Right renal pelvis (tissue), 4 donors: ENCODE data around the gene TEX35. TPM values are rescaled to one million over a fixed set of nuclear protein-coding genes. Genes with fewer than 3 reads are reported as not detected.
"Not testable (repeated sequence)": the region's sequence is repeated elsewhere in the genome, so short reads cannot be mapped to it uniquely, and the experiment has no call there.

Experiments
- DNase-seq, 4 donors: peaks; one replicate each; pipeline ENCODE4 v3.0.0-alpha.2; 2013; ENCODE audit warnings: low read depth in 4 of 4, low spot score in 3 of 4, missing footprints in 1 of 4
- polyA plus RNA-seq, 4 donors: library from polyadenylated mRNA; unstranded; fragments of 120-200 nt; gene quantifications; one replicate each; pipeline ENCODE4 v1.2.1, GENCODE V29; 2013; ENCODE audit not compliant: insufficient read length in 4 of 4

TEX35 gene
- polyA plus RNA-seq, 4 donors: not detected

DNA sequence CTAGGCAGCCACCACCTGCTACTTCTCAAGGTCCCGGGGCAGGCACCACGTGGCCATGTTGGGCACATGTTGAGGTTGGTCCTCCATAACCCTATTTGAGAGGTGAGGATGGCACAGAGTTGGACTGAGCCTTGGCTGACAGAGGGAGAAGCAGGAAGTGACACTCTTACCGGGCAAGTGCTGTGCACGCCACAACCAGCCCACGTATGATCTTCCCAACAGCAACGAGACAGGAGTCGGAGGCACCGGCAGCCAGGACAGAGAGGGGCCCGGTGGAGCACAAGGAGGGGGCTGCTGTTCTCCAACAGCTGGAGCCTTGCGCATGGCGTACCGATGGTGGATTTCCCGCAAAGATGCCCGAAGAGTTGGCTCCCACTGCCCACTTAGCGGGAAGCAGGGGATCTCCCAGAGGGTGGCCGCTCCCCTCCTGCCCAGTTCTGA lies 19.6 kb upstream of the TEX35 start:
- DNase-seq: no peak

DNA sequence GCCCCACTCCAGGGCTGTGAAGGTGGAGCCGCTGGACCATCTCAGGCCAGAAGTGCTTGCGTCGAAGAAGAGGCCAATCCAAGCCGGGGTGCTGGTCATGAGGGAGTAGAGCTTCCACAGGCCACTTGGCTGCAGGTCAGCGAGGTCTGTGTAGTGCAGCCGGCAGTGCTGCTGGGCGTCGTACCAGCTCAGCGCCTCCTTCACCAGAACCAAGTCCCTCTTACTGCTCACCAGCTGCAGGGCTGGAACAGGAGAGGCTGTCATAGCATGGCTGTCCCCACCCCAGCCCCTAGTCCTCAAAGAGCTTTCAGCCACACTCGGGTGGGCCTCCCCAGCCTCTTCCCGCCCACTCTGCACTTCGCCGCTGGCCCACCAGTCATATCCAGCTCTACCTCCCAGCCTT lies 18.3 kb upstream of the TEX35 start:
- DNase-seq: no peak

DNA sequence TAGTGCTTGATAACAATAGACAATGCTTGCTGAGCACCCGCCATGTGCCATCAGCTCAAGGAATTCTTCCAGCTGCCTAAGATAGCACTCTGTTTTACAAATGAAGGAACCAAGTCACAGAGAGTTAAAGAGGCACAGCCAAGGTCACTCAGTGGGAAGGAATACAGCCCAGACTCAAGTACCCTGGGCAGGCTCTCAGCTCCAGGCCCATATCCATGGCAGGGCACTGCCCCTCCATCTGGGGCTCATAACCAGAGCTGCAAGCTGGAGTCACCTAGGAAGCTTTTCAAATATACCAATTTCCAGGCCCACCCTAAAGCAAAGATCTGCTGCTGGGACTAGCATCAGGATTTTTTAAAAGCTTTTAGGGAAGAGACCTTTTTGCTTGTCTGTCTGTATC lies 17.8 kb upstream of the TEX35 start:
- DNase-seq: no peak

DNA sequence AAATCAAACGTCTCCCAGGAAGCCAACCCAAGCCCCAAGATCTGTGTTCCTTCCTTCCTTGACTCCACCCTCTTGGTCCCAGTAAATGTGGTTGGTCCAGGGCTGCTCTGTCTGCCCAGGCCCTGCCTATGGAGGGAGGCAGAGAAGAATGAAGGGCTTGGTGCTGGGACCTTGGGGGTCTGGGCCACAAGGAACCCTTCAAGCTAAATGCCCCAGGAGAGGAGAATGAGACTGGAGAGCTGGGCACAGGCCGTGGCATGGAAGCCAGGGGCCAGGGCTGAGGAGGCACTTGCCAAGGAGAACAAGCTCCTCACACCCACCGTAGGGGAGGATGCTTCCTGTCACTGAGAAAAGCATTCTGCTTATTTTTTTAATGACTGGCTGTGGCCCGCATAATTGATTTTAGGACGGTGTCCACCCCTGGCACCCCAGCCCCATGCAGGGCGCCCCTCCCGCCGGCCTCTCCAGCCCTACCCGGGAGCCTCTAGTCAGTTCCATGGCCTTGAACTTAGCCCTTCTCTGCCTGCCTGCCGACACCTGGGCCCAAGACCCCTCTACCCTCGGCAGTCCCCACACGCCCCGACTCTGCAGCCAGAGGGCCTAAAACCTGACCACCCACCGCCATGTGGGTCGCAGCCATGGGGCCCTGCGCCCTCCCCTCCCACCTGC lies 17.0 kb upstream of the TEX35 start:
- no peak for DNase-seq

DNA sequence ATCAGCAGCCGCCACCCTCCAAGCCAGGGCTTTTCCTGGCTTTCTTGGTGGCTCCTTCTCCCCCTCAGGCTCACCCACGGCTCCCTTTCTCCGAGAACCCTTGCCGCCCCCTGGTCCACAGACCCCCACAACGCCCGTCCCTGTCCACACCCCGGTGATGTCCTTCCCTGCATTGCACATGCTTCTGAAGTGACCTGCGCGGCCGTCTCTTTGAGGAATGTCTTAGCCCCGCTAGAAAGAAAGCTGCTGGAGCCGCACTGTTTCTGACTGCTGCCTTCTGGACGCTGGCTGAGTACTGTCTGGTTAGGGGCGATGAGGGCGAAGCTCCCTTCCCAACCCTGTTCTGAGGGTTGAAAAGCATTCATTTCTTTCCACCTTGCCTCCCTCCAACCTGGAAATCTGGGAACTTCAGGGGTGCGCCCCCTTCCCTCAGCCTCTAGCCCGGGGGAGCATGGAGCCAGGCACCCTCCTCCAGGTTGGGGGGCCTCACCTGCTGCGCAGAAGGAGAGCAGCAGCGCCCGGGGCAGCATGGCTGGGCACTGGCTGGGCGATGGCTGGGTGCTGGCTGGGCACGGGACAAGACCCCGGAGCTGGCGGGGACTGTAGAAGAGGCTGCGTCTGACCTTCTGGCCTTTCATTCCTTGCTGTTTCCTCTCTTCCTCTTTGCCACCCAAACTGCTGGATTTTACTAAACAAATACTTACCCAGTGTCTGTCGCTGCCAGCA lies 16.3 kb upstream of the TEX35 start, which contains the start of gene CLEC20A:
Gene CLEC20A (minus strand): TSS at position 555 of the 726 bp plus-strand sequence. CDS start 25 bp downstream, at position 530.
- DNase-seq: no peak

DNA sequence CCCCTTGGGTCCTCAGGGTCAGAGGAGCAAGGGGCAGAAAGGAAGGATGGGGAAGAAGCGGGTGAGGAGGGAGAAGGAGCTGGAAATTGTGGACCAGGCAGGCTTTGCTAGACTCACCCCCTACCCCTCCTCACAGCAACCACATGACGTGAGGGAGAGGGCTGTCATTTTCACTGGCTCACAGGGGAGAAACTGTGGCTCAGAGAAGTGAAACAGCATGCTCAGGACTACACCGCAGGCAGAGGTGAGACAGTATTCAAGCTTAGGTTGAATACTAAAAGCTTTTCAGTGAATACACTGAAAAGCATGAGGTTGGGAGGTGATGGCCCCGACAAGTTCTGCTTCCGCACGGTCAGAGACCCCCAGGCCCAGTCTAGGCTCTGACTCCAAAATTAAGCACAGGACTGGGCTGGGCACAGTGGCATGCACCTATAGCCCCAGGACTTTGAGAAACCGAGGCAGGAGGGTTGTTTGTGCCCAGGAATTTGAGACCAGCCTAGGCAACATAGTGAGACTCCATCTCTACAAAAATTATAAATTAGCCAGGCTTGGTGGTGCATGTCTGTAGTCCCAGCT lies 14.9 kb upstream of the TEX35 start:
- no peak for DNase-seq

DNA sequence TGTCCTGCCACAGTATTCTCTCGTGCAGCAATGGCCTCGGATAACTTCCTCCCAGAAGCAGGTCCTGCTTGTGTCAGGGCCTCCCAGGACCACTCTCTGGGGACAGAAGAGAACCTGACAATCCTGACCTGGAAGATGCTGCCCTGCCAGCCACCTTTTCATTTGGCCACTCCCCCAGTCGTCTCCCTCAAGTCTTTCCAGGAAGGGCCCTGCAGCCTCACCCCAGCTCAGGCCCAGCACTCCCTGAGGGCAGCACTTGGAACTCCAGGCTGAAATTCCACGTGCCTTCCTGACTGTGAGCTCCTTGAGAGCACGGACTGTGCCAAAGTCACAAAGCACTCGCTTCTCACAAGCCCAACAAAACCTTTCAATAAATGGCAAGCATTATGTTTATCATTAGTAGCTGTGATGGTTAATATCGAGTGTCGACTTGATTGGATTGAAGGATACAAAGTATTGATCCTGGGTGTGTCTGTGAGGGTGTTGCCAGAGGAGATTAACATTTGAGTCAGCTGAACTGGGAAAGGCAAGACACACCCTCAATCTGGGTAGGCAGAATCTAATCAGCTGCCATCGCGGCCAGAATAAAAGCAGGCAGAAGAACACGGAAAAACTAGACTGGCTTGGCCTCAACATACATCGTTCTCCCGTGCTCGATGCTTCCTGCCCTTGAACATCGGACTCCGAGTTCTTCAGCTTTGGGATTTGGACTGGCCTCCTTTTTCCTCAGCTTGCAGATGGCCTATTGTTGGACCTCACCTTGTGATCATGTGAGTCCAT lies 13.8 kb upstream of the TEX35 start:
- no peak for DNase-seq

DNA sequence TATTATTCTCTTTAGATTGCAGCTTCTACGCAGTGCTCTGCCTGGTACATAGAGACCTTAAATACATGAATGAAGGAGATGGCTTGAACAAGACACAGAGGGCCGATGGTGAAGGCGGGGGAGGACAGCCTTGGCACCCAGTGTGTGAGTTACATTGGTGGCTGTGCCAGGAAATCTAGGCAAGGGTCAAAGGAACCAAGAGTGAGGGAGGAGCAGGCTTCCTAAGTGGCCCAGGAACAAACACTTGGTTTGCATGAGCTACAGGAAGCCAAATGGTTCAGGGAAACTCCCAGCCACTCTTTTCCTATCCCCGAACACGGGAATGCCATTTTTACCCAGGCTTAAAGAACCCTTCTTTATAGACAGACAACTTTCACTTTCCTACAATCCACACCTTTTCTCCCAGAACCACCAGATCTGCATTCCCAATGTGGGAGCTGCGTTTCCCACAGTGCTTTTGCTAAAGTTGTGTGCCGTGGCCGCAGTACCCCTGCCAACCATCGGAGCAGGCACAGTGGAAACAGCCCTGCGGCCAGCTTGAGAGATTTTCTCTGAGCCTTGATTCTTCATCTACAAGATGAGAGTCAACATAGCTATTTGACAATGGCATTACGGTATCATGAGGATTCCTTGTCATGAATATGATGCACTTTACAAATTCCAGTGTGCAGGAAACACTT lies 12.7 kb upstream of the TEX35 start:
- DNase-seq: no peak

DNA sequence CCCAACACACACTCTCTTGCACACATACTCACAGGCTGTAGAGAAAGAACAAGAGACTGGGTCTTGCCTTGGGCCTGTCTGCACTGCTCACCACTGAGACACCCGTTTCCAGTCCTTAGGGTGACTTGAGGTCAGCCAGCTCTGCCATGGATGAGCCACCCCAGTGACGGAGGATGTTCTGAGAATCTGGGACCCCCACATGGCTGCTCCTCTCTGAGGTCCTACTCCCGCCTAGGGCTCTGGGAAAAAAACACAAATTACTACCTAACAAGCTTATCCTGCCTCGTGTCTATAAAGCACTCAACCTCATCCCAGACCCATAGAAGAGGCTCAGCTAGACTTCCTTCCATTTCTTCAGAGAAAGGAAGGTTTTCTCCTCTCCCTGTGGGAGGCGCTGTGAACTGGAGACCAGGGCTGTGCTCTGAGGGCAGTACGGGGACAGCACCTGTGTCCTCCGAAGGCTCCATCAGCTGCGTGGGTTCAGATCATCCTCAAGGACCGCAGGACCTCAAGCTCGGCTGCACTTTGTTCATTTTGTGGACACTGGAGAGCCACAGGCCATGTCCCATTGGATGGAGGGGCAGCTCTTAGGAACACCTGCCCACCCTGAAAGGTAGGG lies 11.9 kb upstream of the TEX35 start:
- no peak for DNase-seq

DNA sequence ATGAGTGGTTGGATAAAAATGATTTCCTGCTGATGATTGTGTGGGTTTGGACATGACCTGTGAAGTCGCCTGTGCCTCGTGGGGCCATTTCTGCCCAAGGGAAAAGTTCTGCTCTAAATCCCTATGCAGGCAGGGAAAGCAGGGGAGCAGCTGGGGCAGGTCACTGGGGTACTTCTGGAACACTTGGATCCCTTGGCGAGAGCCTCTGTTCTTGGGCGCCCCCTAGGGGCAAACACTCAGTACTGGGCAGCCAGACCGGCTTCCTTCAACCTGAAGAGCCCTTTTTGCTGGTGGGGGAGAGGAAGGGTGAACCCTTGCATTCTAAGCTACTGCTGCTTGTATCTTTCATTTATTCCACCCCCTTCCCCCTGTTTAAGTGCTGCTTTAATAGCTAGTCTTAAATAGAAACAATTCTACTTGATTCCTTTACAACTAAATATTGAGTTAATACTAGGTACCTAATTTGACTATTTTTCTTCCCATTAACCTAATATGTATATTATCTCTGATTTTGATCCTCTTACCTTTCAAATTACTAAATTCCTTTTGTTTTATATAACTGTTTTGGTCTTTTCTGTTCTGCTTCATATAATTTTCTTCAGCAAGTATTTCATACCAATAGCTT lies 11.1 kb upstream of the TEX35 start:
- peak; percentile 41 to 62 (median 58) for DNase-seq

DNA sequence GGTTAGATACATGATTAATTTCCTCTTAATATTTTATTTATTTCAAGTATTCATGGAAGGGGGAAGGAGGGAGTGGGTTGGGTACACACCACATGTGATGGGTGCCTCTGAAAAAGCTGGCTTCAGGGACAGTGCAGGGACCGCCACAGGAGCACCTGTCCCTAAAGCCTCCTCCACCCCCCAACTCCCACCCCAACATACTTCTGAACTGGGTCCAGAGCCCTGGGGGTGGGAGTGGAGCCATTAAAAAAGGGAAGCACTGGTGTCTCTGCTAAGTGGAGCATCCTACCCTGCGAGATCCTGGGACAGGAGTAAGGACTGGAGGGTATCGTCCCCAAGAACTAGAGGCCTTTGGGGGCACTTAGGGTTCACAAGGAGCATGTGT lies 10.6 kb upstream of the TEX35 start:
- DNase-seq: no peak

DNA sequence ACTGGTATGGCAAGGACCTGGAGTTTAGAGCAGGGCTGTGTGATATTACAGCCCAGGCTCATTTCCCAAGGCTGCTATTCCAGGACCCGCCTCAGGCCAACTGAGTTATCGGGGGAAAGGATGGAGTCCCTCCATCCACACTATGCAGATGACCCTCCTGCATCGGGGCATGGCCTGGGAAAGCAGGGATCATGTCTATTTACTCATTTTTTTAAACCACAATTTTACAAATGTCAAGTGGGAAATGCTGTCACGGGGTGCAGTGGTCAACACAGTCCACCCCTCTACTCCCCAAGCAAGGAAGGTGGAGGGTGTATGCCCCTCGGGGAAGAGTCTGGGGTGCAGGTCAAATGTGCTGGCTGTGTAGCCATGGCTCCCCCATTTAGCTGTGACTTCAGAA lies 10.1 kb upstream of the TEX35 start:
- no peak for DNase-seq

DNA sequence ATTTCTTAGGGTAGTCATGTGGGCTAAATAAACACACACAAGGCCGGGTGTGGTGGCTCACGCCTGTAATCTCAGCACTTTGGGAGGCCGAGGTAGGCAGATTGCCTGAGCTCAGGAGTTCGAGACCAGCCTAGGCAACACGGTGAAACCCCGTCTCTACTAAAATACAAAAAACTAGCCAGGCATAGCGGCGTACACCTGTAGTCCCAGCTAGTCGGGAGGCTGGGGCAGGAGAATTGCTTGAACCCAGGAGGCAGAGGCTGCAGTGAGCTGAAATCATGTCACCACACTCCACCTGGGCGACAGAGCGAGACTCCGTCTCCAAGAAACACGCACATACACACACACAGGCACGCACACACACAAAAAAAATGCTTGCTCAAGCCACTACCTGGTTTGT lies 9.6 kb upstream of the TEX35 start:
- DNase-seq: not testable (repeated sequence)

DNA sequence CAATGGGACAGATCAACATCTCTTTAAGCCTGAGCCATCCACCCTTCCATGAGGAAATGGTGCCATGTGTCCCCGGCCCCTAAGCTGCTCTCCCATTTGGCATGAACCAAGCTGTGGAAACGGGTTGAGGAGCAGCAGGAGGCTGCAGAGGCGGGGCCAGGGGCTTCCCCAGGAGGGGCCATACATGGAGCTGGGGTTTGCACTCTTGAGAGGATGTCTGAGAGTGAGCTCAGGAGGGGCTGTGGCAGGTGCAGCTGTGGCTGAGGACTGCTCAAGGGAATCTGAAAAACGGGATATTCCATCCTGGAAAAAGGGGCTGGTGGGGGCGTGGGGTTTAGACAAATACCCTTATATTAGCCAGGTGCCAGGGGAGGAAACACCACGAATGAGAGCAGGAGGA lies 9.1 kb upstream of the TEX35 start:
- DNase-seq: no peak

DNA sequence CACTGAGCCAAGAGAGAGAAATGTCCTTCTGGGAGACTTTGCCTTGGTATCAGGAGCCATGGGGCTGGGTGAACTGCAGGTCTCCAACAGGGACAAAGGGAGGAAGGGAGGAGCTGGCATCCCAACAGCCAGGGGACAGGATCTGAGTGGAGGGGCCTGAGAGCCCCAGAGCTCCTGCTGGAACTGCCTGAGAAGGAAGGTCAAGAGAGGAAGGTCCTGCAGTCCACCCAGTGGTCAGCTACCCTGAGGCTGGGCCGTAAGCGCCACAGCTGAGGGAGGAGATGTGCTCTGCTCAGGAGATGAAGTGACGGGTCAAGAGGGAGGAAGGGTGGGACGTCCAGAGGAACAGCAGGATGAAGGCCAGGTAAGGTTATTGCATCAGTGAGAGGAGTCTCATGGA lies 8.6 kb upstream of the TEX35 start:
- DNase-seq: no peak

DNA sequence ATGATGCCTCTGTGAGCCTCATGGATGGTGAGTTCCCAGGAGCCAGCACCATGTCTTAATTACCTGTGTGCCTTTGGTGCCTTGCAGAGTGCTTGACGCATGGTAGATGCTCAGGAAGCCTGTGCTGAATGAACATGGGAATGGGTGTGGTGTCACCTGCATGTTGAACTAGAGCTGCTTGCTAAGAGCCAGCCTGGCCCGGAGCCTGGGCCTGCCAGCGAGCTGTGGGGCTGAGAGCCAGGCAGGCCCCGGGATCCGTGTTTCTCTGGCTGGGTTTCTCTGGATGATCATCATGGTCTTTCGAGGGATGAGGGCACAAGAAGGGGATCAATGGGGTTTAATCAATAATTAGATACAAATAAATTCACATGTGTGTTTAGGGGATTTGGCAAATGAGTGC lies 6.7 kb upstream of the TEX35 start:
- DNase-seq: no peak

DNA sequence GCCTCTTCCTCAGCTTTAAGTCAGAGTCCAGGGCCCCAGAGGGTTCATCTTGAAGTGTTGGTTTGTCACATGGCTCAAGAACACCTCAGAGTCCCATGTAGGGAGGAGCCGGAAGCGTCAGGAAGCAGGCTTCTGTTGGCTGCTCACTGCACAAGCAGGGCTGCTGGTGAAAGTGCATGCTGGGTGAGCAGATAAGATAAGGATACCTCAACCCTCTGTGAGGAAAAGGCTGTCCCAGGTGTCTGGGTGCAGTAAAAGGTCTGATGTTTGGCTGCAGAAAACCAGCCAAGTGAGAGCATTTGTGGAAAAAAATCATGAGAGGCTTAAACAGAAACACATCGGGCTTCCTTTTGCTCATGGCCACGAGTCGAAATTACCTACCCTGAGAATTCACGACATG lies 6.2 kb upstream of the TEX35 start:
- no peak for DNase-seq

DNA sequence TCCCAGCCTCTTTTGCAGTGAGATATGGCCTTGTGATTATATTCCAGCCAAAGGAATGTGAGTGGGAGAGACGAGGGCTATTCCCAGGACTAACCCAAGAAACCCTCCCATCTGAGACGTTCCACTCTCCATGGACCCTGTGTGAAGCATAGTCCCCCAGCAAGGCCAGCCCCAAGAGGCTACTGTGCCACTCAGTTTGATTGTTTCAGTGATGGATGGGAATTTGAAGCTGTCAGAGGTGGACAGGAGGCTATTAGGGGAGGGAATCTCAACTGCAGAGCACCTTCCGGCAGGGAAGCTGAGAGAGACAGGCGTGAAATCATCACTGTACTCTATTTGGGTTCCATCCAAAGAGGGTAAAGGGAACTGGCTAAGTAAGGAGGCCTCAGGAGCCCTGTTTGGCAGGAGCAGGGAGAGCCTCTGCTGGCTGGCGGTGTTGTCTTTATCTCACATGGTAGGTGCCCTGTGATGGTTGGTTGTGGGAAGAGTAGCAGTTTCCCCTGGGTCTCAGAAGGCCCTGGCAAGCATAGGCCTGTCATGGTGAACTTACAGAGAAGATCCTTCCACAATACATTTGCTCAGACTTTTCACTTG lies 3.4 kb upstream of the TEX35 start:
- DNase-seq: no peak

DNA sequence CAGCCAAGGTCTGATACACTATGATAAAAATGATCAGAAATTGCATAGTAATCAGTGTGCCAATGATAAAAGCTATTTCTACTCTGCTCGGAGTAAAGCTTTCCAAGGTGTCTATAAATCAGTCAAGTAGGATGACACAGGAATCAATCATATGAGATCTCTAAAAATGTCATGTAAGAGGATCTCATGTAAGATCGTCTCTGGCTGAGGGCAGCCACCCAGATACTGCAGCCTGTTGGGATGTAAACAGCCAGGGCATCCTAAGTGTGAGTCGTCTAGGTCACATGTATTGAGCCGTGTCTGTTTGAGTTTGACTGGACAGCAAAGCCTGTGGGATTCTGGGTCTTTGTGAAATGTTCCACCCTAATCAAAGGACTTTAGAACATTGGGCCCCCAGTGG lies 2.8 kb upstream of the TEX35 start:
- DNase-seq: no peak
